Measurements from ENCODE around the gene TXNRD2. TPM values are rescaled to one million over a fixed set of nuclear protein-coding genes. Genes with fewer than 3 reads are reported as not detected.
"Not testable (repeated sequence)": the region's sequence is repeated elsewhere in the genome, so short reads cannot be mapped to it uniquely, and the experiment has no call there.

TXNRD2 gene
- total RNA-seq, 1 donor from 2014 or later, result 28.7 TPM

GRCh38 chr22:19849835-19850762 is 91.5 kb downstream of the TXNRD2 start:
- no peak for DNase-seq (ENCODE audit: low read depth)

- peak; percentile 65 for DNase-seq (ENCODE audit: low read depth)
Observed at GRCh38 chr22:19848298-19849224, 93.1 kb downstream of the TXNRD2 start.

DNA sequence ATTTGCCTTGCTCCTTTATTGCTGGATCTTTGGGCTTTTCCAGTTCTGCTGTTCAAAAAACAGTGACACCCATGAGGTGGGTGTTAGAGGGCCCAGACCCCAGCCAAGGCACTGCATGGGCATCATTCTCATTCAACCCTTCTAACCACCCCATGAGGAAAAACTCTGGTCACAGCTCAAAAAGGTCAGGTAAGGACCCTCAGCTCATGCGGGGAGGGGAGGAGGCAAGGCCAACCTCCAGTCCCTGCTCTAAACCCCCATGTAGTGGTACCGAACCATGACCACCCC is 94.3 kb downstream of the TXNRD2 start:
- DNase-seq (ENCODE audit: low read depth), result no peak

GRCh38 chr22:19846620-19847344 is 94.8 kb downstream of the TXNRD2 start:
- DNase-seq (ENCODE audit: low read depth), result no peak

GRCh38 chr22:19845054-19845722 is 96.4 kb downstream of the TXNRD2 start:
- no peak for DNase-seq (ENCODE audit: low read depth)

- DNase-seq (ENCODE audit: low read depth), result peak; percentile 61
Observed at GRCh38 chr22:19844377-19845053, 97.1 kb downstream of the TXNRD2 start.

- no peak for DNase-seq (ENCODE audit: low read depth)
Observed at GRCh38 chr22:19843857-19844376, 97.7 kb downstream of the TXNRD2 start.

DNA sequence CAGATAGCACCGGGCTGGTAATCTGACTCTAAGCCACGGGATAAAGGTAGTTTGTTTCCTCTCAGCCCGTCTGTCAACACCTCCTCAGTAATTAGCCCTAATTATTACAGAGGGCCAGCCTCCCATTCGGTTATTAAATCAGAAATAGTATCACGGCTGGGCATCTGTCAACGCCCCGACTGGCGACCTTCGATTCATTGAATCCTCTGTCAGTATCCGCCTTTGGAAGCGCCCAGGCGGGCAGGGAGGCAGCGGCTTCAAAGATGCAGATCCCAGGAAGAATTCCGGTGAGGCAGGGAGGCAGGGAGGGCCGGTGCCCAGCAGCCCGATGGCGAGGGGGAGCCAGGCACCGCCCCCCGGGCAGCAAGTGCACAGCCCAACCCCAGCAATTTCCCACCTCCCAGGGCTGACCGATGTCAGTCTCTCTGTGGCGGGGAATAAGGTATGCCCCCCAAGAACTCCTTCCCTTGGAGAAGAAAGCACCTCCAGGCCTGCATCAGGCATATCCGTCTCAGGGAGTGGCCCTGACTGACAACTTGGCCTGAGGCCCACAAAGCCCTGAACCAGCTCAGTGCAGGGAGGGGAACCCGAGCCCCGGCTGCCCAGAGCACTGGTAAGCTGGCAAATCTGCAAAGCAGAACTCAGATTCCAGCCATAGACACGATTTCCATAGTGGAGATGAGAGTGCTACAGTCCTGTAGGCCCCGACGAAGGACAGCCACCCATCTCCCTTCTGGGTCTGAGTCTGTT is 98.3 kb downstream of the TXNRD2 start:
- DNase-seq (ENCODE audit: low read depth), result no peak

DNA sequence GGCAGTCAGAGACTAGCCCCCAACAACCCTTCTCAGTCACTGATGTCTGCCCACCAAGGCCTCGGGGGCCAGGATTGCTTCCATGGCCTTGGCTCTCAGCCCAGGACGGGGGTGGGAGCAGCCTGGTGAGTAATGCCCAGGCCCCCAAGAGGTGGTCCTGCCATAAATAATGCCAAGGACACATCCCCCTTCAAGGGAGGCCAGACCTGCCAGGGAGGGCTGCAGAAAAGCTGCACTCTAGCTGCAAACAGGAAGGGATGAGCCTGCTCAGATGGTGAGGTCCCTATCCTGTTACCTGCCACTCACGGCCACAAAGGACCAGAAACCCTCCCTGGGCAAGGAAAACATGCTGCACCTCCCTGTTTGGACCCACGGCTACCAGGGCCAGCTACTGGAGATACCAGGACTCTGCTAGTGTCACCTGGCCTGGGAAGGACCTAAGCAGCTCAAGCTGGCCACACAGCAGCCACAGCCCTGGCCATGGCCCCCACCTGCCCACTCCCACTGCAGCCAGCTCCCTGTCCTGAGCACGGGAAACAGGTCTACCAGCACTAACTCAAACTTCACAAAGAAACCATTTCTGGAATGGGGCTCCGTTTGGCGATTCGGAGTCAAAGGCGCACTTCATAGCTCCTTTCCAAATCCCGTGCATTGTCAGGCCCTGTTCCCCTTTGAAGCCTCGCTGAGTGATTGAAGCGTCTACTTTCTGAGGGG is 99.1 kb downstream of the TXNRD2 start:
- DNase-seq (ENCODE audit: low read depth), result no peak

- no peak for DNase-seq (ENCODE audit: low read depth)
Observed at GRCh38 chr22:19841641-19842392, 99.8 kb downstream of the TXNRD2 start.

GRCh38 chr22:19840955-19841640 is 100.5 kb downstream of the TXNRD2 start:
- no peak for DNase-seq (ENCODE audit: low read depth)

- DNase-seq (ENCODE audit: low read depth), result no peak
Observed at GRCh38 chr22:19840059-19840458, 101.6 kb downstream of the TXNRD2 start.

DNA sequence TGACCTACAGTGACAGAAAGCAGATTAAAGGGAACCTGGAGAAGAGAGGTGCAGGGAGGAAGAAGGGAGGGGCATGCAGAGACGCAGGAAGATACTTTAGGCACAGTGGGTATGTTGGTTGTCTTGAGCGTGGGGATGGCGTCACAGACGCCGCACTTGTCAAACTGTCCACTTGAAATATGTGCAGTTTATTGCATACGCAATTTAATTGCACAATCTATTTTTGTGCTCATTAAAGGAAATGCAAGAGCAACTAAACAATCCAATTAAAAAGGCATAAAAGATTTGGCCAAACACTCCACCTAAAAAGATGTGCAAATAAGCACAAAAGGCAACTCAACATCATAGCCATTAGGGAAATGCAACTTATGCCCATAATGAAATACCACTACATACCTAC is 103.7 kb downstream of the TXNRD2 start:
- no peak for DNase-seq (ENCODE audit: low read depth)

GRCh38 chr22:19836512-19836911 is 105.1 kb downstream of the TXNRD2 start:
- no peak for DNase-seq (ENCODE audit: low read depth)

DNA sequence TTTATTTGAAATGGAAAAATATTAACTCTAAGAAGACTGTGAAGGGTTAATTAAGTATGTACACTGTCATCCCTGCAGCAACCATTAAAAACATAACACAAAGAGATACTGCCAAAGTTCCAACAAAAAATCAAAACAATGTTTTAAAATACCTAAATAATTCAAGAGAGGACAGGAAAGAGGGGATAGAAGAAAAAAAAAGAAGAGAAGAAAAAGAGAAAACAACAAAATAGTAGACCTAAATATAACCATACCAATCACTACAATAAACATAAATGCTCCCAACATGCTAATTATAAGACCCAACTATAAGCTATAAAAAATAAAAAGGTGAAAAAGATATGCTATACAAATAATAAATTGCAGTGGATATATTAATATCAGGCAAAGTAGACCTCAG is 107.0 kb downstream of the TXNRD2 start:
- no peak for DNase-seq (ENCODE audit: low read depth)

GRCh38 chr22:19833327-19833726 is 108.3 kb downstream of the TXNRD2 start:
- not testable (repeated sequence) for DNase-seq (ENCODE audit: low read depth)

- peak; percentile 61 for DNase-seq (ENCODE audit: low read depth)
Observed at GRCh38 chr22:19832476-19833108, 109.0 kb downstream of the TXNRD2 start.

All from myocyte (in vitro differentiated cells).